ENCODE measurements around the gene CTIF. TPM values are rescaled to one million over a fixed set of nuclear protein-coding genes. Genes with fewer than 3 reads are reported as not detected.

The CTIF gene
- polyA plus RNA-seq, 3 donors: 0.38 to 8.7 (median 1.2) TPM

DNA sequence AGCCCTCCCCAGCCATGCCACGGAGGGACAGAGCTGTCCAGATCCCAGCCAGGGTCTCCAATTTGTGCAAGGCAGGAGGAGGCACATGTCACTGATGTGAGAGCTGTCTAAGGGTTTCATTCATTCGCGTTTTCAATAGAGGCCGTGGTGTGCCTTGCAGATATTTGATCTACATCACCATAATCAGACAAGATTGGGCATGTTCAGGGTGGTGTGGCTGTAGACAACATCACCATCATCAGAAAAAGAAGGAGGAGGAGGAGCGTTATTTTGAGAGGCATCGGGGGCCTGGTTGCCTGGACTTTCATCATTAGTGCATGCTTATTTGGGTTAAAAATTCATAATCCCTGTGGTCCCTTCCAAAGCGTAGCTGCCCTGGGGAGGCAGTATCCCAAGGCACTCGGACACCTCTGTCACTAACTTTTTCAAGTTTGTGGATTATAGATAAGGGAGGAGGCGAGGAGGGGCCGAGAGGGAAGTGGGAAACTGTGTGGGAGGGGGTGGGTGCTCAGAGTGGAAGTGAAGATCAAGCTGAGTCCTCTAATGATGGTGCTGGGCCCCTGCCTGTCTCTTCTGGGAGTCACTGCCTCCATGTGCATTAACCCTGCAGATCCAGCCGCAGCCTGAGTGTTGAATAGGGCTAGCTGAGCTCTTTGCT is 194.1 kb downstream of the CTIF start:
- 64% methylated on average over 4 of the region's 11 CpGs for WGBS (ENCODE audit: insufficient coverage)
- H3K27ac Mint-ChIP-seq: no peak overlapping the region

DNA sequence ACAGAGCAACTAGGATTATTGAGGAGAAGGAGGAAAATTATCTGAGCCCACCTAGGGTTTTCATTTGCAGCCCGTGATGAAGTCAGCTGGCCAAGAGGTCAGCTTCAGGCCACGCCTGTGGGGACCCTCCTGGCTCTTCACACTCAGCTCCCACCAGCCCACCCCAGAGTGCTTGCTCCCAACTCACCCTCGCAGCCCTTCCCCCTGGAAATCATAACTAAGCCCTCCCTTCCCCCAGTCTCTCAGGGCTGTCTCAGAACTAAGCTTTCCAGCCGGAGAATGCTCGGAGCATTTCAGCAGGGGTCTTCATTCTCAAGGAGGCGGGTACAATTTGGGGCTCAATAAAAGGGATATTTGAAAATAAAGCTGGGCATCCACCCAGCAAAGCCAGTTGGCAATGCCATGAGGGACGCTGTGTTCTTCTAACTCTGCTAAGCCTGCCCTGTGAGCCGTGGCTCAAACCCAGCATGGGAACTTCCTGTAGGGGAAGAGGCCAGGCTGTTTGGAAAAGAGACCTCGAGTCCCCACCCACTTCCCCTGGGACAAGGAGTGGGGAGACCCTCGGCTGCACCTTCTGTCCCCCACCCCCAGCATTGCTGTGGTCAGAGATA is 194.9 kb downstream of the CTIF start:
- Mint-ChIP-seq H3K9me3 (no peaks in the 10 kb centered on the region), H3K4me3 (no peak overlapping the region), H3K36me3 (peaks cover 12 to 17% of the 10 kb centered on the region in 2 donors), H3K4me1 (peaks cover 38% of the 10 kb centered on the region), H3K27me3 (ENCODE audit: low read depth in 3 of 3) (peaks cover 0 to 9% (median 0%) of the 10 kb centered on the region in 3 donors), H3K27ac (peak overlapping the region in 2 of 7 donors; percentile 24 to 46)
- intact Hi-C loops (cut with micrococcal nuclease): no loop called here
- H3K4me1 ChIP-seq (ENCODE audit: control insufficient read depth in 1 of 2, insufficient read depth in 2 of 2, low read length in 2 of 2): peaks cover 21 to 27% of the 10 kb centered on the region in 2 donors
- H2AFZ ChIP-seq (ENCODE audit: insufficient read depth, low read depth, low read length, poor library complexity, severe bottlenecking): no peak overlapping the region
- WGBS (ENCODE audit: insufficient coverage): 97% methylated on average over 4 of the region's 10 CpGs
- DNase-seq: no peak
- H3K79me2 ChIP-seq (ENCODE audit: insufficient read depth, low read length): no peaks in the 10 kb centered on the region
- TF ChIP-seq, protein P1, sequence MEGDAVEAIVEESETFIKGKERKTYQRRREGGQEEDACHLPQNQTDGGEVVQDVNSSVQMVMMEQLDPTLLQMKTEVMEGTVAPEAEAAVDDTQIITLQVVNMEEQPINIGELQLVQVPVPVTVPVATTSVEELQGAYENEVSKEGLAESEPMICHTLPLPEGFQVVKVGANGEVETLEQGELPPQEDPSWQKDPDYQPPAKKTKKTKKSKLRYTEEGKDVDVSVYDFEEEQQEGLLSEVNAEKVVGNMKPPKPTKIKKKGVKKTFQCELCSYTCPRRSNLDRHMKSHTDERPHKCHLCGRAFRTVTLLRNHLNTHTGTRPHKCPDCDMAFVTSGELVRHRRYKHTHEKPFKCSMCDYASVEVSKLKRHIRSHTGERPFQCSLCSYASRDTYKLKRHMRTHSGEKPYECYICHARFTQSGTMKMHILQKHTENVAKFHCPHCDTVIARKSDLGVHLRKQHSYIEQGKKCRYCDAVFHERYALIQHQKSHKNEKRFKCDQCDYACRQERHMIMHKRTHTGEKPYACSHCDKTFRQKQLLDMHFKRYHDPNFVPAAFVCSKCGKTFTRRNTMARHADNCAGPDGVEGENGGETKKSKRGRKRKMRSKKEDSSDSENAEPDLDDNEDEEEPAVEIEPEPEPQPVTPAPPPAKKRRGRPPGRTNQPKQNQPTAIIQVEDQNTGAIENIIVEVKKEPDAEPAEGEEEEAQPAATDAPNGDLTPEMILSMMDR (IDR thresholded peaks at IDR 0.05): no peak
- H3K27me3 ChIP-seq (ENCODE audit: control insufficient read depth in 2 of 2, insufficient read depth in 2 of 2, low read length in 2 of 2): no peaks in the 10 kb centered on the region
- H3K9me3 ChIP-seq (replicated peaks in 1 of 2; ENCODE audit: control insufficient read depth in 1 of 2, insufficient read depth in 1 of 2, low read length in 2 of 2): no peaks in the 10 kb centered on the region
- no peak overlapping the region for H3K4me2 ChIP-seq (replicated peaks; ENCODE audit: extremely low read depth, low read length, poor library complexity, severe bottlenecking)
- H4K20me1 ChIP-seq (ENCODE audit: insufficient read depth, low read length): no peaks in the 10 kb centered on the region
- no peak overlapping the region for H3K9ac ChIP-seq (ENCODE audit: insufficient read depth, low read length, poor library complexity, severe bottlenecking)
- no peak overlapping the region for H3K27ac ChIP-seq (ENCODE audit: low read depth in 1 of 2, low read length in 2 of 2)
- no peaks in the 10 kb centered on the region for H3K36me3 ChIP-seq (replicated peaks in 1 of 2; ENCODE audit: control insufficient read depth in 1 of 2, insufficient read depth in 2 of 2, low read length in 2 of 2)
- no peak overlapping the region for H3K4me3 ChIP-seq (replicated peaks in 1 of 3; ENCODE audit: low read depth in 2 of 3, low read length in 3 of 3)

More for the DNA sequence above, 194.1 kb downstream of the CTIF start:
- H3K4me3 ChIP-seq (replicated peaks in 1 of 3; ENCODE audit: low read depth in 2 of 3, low read length in 3 of 3): no peak overlapping the region
- H3K9me3 ChIP-seq (replicated peaks in 1 of 2; ENCODE audit: control insufficient read depth in 1 of 2, insufficient read depth in 1 of 2, low read length in 2 of 2): no peaks in the 10 kb centered on the region
- no peaks in the 10 kb centered on the region for H3K27me3 ChIP-seq (ENCODE audit: control insufficient read depth in 2 of 2, insufficient read depth in 2 of 2, low read length in 2 of 2)
- peaks cover 0 to 9% (median 0%) of the 10 kb centered on the region in 3 donors for H3K27me3 Mint-ChIP-seq (ENCODE audit: low read depth in 3 of 3)
- H3K4me1 ChIP-seq (ENCODE audit: control insufficient read depth in 1 of 2, insufficient read depth in 2 of 2, low read length in 2 of 2): peaks cover 27 to 36% of the 10 kb centered on the region in 2 donors
- intact Hi-C loops (cut with micrococcal nuclease): no loop called here
- no peak overlapping the region for H3K9ac ChIP-seq (ENCODE audit: insufficient read depth, low read length, poor library complexity, severe bottlenecking)
- no peaks in the 10 kb centered on the region for H4K20me1 ChIP-seq (ENCODE audit: insufficient read depth, low read length)
- H3K9me3 Mint-ChIP-seq: peaks cover 0 to 7% (median 0%) of the 10 kb centered on the region in 7 donors
- peaks cover 45% of the 10 kb centered on the region for H3K4me1 Mint-ChIP-seq
- H3K4me2 ChIP-seq (replicated peaks; ENCODE audit: extremely low read depth, low read length, poor library complexity, severe bottlenecking): no peak overlapping the region
- peaks cover 6 to 16% of the 10 kb centered on the region in 2 donors for H3K36me3 Mint-ChIP-seq
- no peak overlapping the region for H3K27ac ChIP-seq (ENCODE audit: low read depth in 1 of 2, low read length in 2 of 2)
- no peaks in the 10 kb centered on the region for H3K79me2 ChIP-seq (ENCODE audit: insufficient read depth, low read length)
- no peak for DNase-seq
- H2AFZ ChIP-seq (ENCODE audit: insufficient read depth, low read depth, low read length, poor library complexity, severe bottlenecking): no peak overlapping the region
- H3K36me3 ChIP-seq (replicated peaks in 1 of 2; ENCODE audit: control insufficient read depth in 1 of 2, insufficient read depth in 2 of 2, low read length in 2 of 2): no peaks in the 10 kb centered on the region
- H3K4me3 Mint-ChIP-seq: no peak overlapping the region
- TF ChIP-seq, protein P1 (IDR thresholded peaks at IDR 0.05): no peak
